ENCODE results near the gene GAS2L1. TPM values are rescaled to one million over a fixed set of nuclear protein-coding genes. Genes with fewer than 3 reads are reported as not detected.

The GAS2L1 gene
- total RNA-seq, 1 experiment from 2014 or later, result 68.8 TPM

GRCh38 chr22:29301716-29302401, 4.6 kb upstream of the GAS2L1 start:
- H3K27me3 ChIP-seq (ENCODE audit: control insufficient read depth, insufficient read depth, low read length), result no peaks in the 10 kb centered on the region
- TF ChIP-seq SIN3A (IDR thresholded peaks at IDR 0.05; ENCODE audit: borderline replicate concordance, insufficient read depth, low read depth, low read length) (no peak), CTCF (IDR thresholded peaks at IDR 0.05) (no peak), REST (IDR thresholded peaks at IDR 0.05; ENCODE audit: insufficient read depth in 1 of 2, low read depth in 2 of 2, low read length in 1 of 2) (no peak), TCF7L2 (IDR thresholded peaks at IDR 0.05; ENCODE audit: low read depth, low read length) (no peak), POLR2AphosphoS5 (IDR thresholded peaks at IDR 0.05; ENCODE audit: low read depth, low read length) (no peak)
- H3K27ac ChIP-seq (ENCODE audit: low read length), result no peak overlapping the region
- H3K4me1 ChIP-seq (ENCODE audit: control insufficient read depth, insufficient read depth, low read length), result peaks cover 11% of the 10 kb centered on the region
- no peaks in the 10 kb centered on the region for H3K9me3 ChIP-seq (ENCODE audit: control insufficient read depth, insufficient read depth, low read depth, low read length)
- ATAC-seq, result no peak
- CTCF ChIA-PET, result no interaction called here
- POLR2A ChIA-PET, result no interaction called here
- BruUV-seq (replicated peaks), result no TSS peak
- intact Hi-C loops (cut with micrococcal nuclease; ENCODE audit: unreplicated experiment), result no loop called here
- H3K36me3 ChIP-seq (ENCODE audit: control insufficient read depth, insufficient read depth, low read length), result peaks cover 13% of the 10 kb centered on the region
- in situ Hi-C loops (cut with HindIII; ENCODE audit: low pct_unique_long_range_greater_than_20kb, low sequenced_read_pairs), result no loop called here
- no peak overlapping the region for H3K4me3 ChIP-seq (ENCODE audit: low read depth in 2 of 2, low read length in 2 of 2)
- no peak for DNase-seq (ENCODE audit: low read depth, low spot score)

GRCh38 chr22:29302402-29302680, 4.1 kb upstream of the GAS2L1 start:
- TF ChIP-seq SIN3A (IDR thresholded peaks at IDR 0.05; ENCODE audit: borderline replicate concordance, insufficient read depth, low read depth, low read length), result no peak
- POLR2A ChIA-PET, result no interaction called here
- ATAC-seq, result no peak
- Histone ChIP-seq H3K36me3 (ENCODE audit: control insufficient read depth, insufficient read depth, low read length) (peaks cover 8% of the 10 kb centered on the region), H3K4me3 (ENCODE audit: low read depth in 2 of 2, low read length in 2 of 2) (no peak overlapping the region), H3K9me3 (ENCODE audit: control insufficient read depth, insufficient read depth, low read depth, low read length) (no peaks in the 10 kb centered on the region), H3K27me3 (ENCODE audit: control insufficient read depth, insufficient read depth, low read length) (no peaks in the 10 kb centered on the region), H3K27ac (ENCODE audit: low read length) (no peak overlapping the region), H3K4me1 (ENCODE audit: control insufficient read depth, insufficient read depth, low read length) (peaks cover 11% of the 10 kb centered on the region)
- no TSS peak for BruUV-seq (replicated peaks)
- intact Hi-C loops (cut with micrococcal nuclease; ENCODE audit: unreplicated experiment), result no loop called here
- no peak for DNase-seq (ENCODE audit: low read depth, low spot score)
- CTCF ChIA-PET, result interaction anchor here (0.7 kb wide), 1 partner anchor 57 kb away, joined by 3 read pairs; no protein-coding TSS in a partner anchor
- in situ Hi-C loops (cut with HindIII; ENCODE audit: low pct_unique_long_range_greater_than_20kb, low sequenced_read_pairs), result no loop called here

- intact Hi-C loops (cut with micrococcal nuclease; ENCODE audit: unreplicated experiment) (no loop called here), in situ Hi-C loops (cut with HindIII; ENCODE audit: low pct_unique_long_range_greater_than_20kb, low sequenced_read_pairs) (no loop called here)
- Histone ChIP-seq H3K36me3 (ENCODE audit: control insufficient read depth, insufficient read depth, low read length) (peaks cover 3% of the 10 kb centered on the region; the same call in 1 of the 2 replicates), H3K27ac (ENCODE audit: low read length) (no peak overlapping the region), H3K4me3 (ENCODE audit: low read depth in 2 of 2, low read length in 2 of 2) (no peak overlapping the region), H3K27me3 (ENCODE audit: control insufficient read depth, insufficient read depth, low read length) (no peaks in the 10 kb centered on the region), H3K9me3 (ENCODE audit: control insufficient read depth, insufficient read depth, low read depth, low read length) (no peaks in the 10 kb centered on the region), H3K4me1 (ENCODE audit: control insufficient read depth, insufficient read depth, low read length) (peaks cover 12% of the 10 kb centered on the region)
- CTCF ChIA-PET, result interaction anchor here (0.7 kb wide), 1 partner anchor 56 kb away, joined by 3 read pairs; no protein-coding TSS in a partner anchor
- TF ChIP-seq REST (IDR thresholded peaks at IDR 0.05; ENCODE audit: insufficient read depth in 1 of 2, low read depth in 2 of 2, low read length in 1 of 2) (no peak), CTCF (IDR thresholded peaks at IDR 0.05) (no peak), TCF7L2 (IDR thresholded peaks at IDR 0.05; ENCODE audit: low read depth, low read length) (no peak), POLR2AphosphoS5 (IDR thresholded peaks at IDR 0.05; ENCODE audit: low read depth, low read length) (no peak), SIN3A (IDR thresholded peaks at IDR 0.05; ENCODE audit: borderline replicate concordance, insufficient read depth, low read depth, low read length) (no peak)
- POLR2A ChIA-PET, result no interaction called here
- BruUV-seq (replicated peaks), result no TSS peak
- DNase-seq (ENCODE audit: low read depth, low spot score) (no peak), ATAC-seq (no peak)
Observed at GRCh38 chr22:29302681-29303465, 3.6 kb upstream of the GAS2L1 start.
